ENCODE results near the gene EFCAB6. TPM values are rescaled to one million over a fixed set of nuclear protein-coding genes. Genes with fewer than 3 reads are reported as not detected.

The EFCAB6 gene
- total and polyA plus RNA-seq, 2 donors (not counting 1 experiment from before 2014, with no cell fraction given), result 0.07 to 0.10 TPM

- H3K27ac Mint-ChIP-seq, result no peak overlapping the region
- Histone ChIP-seq H3K27me3 (replicated peaks in 1 of 4; ENCODE audit: control extremely low read depth in 1 of 4, control insufficient read depth in 3 of 4, insufficient read depth in 4 of 4, low read length in 3 of 4) (peaks cover 0 to 2% (median 0%) of the 10 kb centered on the region in 4 experiments), H3K27ac (ENCODE audit: low read length in 2 of 2) (no peak overlapping the region), H3K4me3 (ENCODE audit: control extremely low read depth in 1 of 5, extremely low read depth in 1 of 5, insufficient read depth in 1 of 5, low read depth in 2 of 5, low read length in 4 of 5) (no peak overlapping the region), H3K4me2 (replicated peaks; ENCODE audit: low read depth, low read length, poor library complexity, severe bottlenecking) (no peak overlapping the region), H4K20me1 (ENCODE audit: control insufficient read depth, insufficient read depth, low read length, poor library complexity, severe bottlenecking) (no peaks in the 10 kb centered on the region), H3K36me3 (replicated peaks in 1 of 2; ENCODE audit: control extremely low read depth in 1 of 2, control insufficient read depth in 1 of 2, extremely low read depth in 1 of 2, insufficient read depth in 2 of 2, low read length in 1 of 2) (no peaks in the 10 kb centered on the region), H3K9me3 (ENCODE audit: control extremely low read depth in 1 of 3, control insufficient read depth in 2 of 3, insufficient read depth in 1 of 3, low read length in 2 of 3) (peaks cover 0 to 9% (median 0%) of the 10 kb centered on the region in 3 donors), H3K9ac (ENCODE audit: low read length) (no peak overlapping the region), H2AFZ (ENCODE audit: insufficient read depth, low read depth, low read length, poor library complexity, severe bottlenecking) (no peak overlapping the region), H3K79me2 (ENCODE audit: control insufficient read depth, insufficient read depth, low read length) (no peaks in the 10 kb centered on the region), H3K4me1 (ENCODE audit: control insufficient read depth in 2 of 2, insufficient read depth in 2 of 2, low read length in 2 of 2) (no peaks in the 10 kb centered on the region)
- POLR2A ChIA-PET, result no interaction called here
- 86% methylated on average over 15 of the region's 17 CpGs for WGBS (ENCODE audit: insufficient coverage)
- CTCF ChIA-PET, result no interaction called here
- no peaks in the 10 kb centered on the region for H3K9me3 Mint-ChIP-seq (ENCODE audit: insufficient read depth)
- peaks cover 9% of the 10 kb centered on the region for H3K27me3 Mint-ChIP-seq
- no peaks in the 10 kb centered on the region for H3K4me1 Mint-ChIP-seq
- DNase-seq (no peak), ATAC-seq (ENCODE audit: low read depth) (no peak)
- no peak overlapping the region for H3K4me3 Mint-ChIP-seq
- intact Hi-C loops (cut with micrococcal nuclease), result no loop called here
- TF ChIP-seq CTCF (IDR thresholded peaks at IDR 0.05) (no peak), EZH2 (IDR thresholded peaks at IDR 0.05; ENCODE audit: borderline replicate concordance, insufficient read depth, low read depth, low read length, poor library complexity, severe bottlenecking) (no peak)
Observed at GRCh38 chr22:43532301-43533155, 279.6 kb downstream of the EFCAB6 start.

- no peak overlapping the region for H3K4me3 Mint-ChIP-seq
- ATAC-seq (ENCODE audit: low read depth) (no peak), DNase-seq (no peak)
- Histone ChIP-seq H4K20me1 (ENCODE audit: control insufficient read depth, insufficient read depth, low read length, poor library complexity, severe bottlenecking) (no peaks in the 10 kb centered on the region), H3K4me3 (ENCODE audit: control extremely low read depth in 1 of 5, extremely low read depth in 1 of 5, insufficient read depth in 1 of 5, low read depth in 2 of 5, low read length in 4 of 5) (no peak overlapping the region), H3K9me3 (ENCODE audit: control extremely low read depth in 1 of 3, control insufficient read depth in 2 of 3, insufficient read depth in 1 of 3, low read length in 2 of 3) (peaks cover 0 to 3% (median 0%) of the 10 kb centered on the region in 3 donors), H2AFZ (ENCODE audit: insufficient read depth, low read depth, low read length, poor library complexity, severe bottlenecking) (no peak overlapping the region), H3K79me2 (ENCODE audit: control insufficient read depth, insufficient read depth, low read length) (no peaks in the 10 kb centered on the region), H3K4me1 (ENCODE audit: control insufficient read depth in 2 of 2, insufficient read depth in 2 of 2, low read length in 2 of 2) (no peaks in the 10 kb centered on the region), H3K27me3 (replicated peaks in 1 of 4; ENCODE audit: control extremely low read depth in 1 of 4, control insufficient read depth in 3 of 4, insufficient read depth in 4 of 4, low read length in 3 of 4) (peaks cover 0 to 7% (median 0%) of the 10 kb centered on the region in 4 experiments), H3K27ac (ENCODE audit: low read length in 2 of 2) (no peak overlapping the region), H3K9ac (ENCODE audit: low read length) (no peak overlapping the region), H3K4me2 (replicated peaks; ENCODE audit: low read depth, low read length, poor library complexity, severe bottlenecking) (no peak overlapping the region), H3K36me3 (replicated peaks in 1 of 2; ENCODE audit: control extremely low read depth in 1 of 2, control insufficient read depth in 1 of 2, extremely low read depth in 1 of 2, insufficient read depth in 2 of 2, low read length in 1 of 2) (no peaks in the 10 kb centered on the region)
- 63% methylated on average over 3 of the region's 4 CpGs for WGBS (ENCODE audit: insufficient coverage)
- H3K9me3 Mint-ChIP-seq (ENCODE audit: insufficient read depth), result no peaks in the 10 kb centered on the region
- ChIA-PET CTCF (no interaction called here), POLR2A (no interaction called here)
- H3K4me1 Mint-ChIP-seq, result no peaks in the 10 kb centered on the region
- peaks cover 15% of the 10 kb centered on the region for H3K27me3 Mint-ChIP-seq
- intact Hi-C loops (cut with micrococcal nuclease), result no loop called here
- no peak overlapping the region for H3K27ac Mint-ChIP-seq
- TF ChIP-seq EZH2 (IDR thresholded peaks at IDR 0.05; ENCODE audit: borderline replicate concordance, insufficient read depth, low read depth, low read length, poor library complexity, severe bottlenecking) (no peak), CTCF (IDR thresholded peaks at IDR 0.05) (no peak)
Observed at GRCh38 chr22:43531651-43532050, 280.5 kb downstream of the EFCAB6 start.
